22Rv1 (cell line): ENCODE results near the gene SLC66A2.

Source experiments
- CTCF ChIP-seq: fragments of 450-650 bp; IDR thresholded peaks from 2 replicates; pipeline ENCODE4 v1.5.1; 2017; ENCODE audit warnings: mild to moderate bottlenecking
- ZFX ChIP-seq: fragments of 450-650 bp; IDR thresholded peaks from 2 replicates; pipeline ENCODE4 v1.6.1; 2017; ENCODE audit warnings: antibody characterized with exemption, borderline replicate concordance

- no peak for TF ChIP-seq CTCF
- no peak for TF ChIP-seq ZFX
Observed at GRCh38 chr18:79896738-79897137, 54.7 kb downstream of the SLC66A2 start.
